Erythroblast (primary cell): Measurements from ENCODE around the gene CCNYL1.

Experiments
- GATA1 ChIP-seq: IDR thresholded peaks from 2 replicates; pipeline ENCODE4 v1.6.1; 2011; ENCODE audit warnings: low read depth, mild to moderate bottlenecking, control low read depth, low read length, moderate library complexity
- POLR2A ChIP-seq: IDR thresholded peaks from 2 replicates; pipeline ENCODE4 v1.6.1; 2011; ENCODE audit warnings: mild to moderate bottlenecking, low read length

DNA sequence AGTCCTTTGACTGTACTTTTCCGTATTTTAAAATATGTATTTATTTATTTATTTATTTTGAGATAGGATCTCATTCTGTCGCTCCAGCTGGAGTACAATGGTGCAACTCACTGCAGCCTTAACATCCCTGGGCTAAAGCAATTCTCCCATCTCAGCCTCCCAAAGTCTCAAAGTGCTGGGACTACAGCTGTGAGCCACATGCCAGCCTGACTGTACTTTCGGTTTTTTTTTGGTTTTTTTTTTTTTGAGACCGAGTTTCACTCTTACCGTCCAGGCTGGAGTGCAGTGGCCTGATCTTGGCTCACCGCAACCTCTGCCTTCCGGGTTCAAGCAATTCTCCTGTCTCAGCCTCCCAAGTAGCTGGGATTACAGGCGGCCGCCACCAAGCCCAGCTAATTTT lies 28.9 kb upstream of the CCNYL1 start:
- TF ChIP-seq POLR2A (no peak), GATA1 (no peak)
